GM19043 (cell line): Measurements from ENCODE around the gene RNF208.
"Not testable (repeated sequence)": the region's sequence is repeated elsewhere in the genome, so short reads cannot be mapped to it uniquely, and the experiment has no call there.

Experiments used
- ATAC-seq: cut with Tn5 transposase; IDR thresholded peaks from one replicate; pipeline ENCODE4 v1.9.1; 2021; ENCODE audit warnings: low read depth; ENCODE audit not compliant: unreplicated experiment

RNF208 gene

GRCh38 chr9:137240318-137240840 is 18.3 kb upstream of the RNF208 start:
- ATAC-seq = peak; percentile 9

DNA sequence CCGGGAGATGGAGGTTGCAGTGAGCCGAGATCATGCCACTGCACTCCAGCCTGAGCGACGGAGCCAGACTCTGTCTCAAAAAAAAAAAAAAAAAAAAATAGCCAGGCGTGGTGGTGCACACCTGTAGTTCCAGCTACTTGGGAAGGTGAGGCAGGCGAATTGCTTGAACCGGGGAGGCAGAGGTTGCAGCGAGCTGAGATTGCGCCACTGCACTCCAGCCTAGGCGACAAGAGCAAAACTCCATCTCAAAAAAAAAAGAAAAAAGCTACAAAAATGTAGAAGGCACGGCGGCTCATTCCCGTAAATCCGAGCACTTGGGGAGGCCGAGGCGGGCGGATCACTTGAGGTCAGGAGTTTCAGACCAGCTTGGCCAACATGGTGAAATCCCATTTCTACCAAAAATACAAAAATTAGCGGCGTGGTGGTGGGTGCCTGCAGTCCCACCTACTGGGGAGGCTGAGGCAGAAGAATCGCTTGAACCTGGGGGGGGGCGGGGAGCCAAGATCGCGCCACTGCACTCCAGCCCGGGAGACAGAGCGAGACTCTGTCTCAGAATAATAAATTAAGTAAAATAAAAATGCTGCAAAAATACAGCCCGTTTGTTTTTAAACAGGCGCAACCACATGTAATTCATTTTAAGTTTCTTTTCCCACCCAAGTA is 17.6 kb upstream of the RNF208 start:
- ATAC-seq = not testable (repeated sequence)

DNA sequence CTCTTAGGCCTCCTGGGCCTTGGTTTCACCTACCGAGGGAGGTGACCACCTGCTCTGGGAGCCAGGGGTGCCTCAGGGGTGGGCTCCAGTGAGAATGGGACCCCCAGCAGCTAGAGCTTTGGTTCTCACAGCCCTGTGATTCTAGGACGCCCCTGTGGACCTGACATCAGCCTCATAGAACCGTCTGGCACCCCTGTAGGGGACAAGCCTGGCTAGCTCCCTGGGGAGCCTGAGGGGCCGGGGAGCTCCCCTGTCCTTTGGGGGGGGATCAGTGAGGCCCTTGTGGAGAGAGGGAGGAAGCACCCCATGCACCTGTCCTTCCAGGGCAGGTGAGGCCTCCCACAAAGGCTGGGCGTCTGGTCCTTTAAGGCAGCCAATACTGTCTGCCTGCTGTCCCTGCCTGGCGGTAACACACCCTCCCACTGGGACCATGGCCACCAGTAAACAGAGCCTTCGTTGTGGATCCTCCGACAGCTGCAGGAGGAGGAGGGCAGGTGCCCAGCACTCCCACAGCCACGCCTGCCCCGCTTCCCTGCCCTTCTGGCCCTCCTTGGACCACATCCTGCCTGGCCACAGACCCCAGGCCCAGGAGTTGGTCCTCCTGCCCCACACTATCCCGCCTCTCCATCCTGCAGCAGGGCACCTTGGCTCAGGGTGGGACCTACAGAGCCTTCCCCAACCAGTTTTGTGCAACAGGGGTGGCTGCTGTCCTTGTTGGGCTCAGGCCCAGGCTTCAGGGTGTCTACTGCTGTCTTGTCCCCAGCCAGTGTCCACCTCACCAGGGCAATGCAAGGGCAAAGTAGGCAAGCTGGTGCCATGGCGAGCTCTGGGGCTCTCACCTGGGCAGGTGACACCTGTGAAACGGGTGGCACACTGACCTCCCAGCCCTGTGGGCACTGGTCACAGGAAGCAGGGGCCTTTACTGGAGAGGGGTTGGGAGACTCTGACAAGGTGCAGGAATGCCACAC is 16.0 kb upstream of the RNF208 start:
- ATAC-seq = no peak

DNA sequence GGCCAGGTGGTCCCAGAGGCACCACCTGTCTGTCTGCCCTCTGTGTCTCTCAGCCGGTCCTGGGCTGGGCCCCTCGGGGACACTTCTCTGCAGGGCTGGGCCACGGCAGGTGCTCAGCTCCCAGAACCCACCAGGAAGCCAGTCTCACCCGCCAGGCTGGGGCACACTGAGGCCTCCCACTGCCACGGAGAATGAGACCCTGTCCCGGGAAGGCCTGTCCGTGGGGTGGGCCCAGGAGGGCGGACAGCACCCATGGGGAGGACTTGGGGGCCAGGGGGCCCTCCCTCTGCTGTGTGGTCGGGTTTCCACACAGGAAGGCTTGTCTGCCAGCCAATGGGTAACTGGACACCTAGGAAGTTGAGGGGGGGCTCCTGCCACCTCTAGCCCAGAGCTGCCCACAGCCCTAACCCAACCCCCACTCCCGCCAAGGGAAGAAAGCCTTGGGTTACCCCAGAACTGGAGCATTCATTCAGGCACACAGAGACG is 14.9 kb upstream of the RNF208 start:
- no peak for ATAC-seq

DNA sequence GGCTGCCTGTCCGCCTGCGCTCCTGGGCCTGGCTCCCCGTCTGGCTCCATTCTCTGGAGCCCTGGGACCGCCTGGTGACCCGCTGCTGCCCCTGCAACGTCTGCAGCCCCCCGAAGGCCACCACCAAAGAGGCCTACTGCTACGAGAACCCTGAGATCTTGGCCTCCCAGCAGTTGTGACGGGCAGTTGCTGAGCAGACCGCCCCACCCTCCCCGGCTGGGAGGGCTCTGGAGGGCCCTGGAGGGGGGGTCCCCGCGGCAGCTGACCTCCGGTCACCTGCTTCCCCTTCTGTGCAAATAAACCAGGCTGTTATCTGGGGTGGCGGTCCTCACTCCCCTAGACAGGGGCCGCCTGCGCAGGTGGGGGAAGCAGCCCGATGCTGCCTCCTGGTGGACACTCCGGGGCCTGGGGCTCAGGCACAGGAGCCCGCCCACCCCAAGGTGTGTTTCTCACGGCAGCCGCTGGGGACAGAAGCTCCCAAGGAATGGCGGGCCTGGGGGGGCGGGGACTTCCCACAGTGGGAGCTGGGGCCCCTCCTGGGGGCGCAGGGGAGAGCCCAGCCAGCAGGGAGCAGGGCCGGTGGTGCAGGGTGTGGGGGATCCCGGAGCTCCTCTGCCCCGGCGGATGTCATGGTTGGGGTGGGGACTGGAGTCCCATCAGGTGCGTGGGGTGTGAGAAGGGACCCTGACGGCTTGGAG is 14.3 kb upstream of the RNF208 start:
- ATAC-seq = peak; percentile 25

GRCh38 chr9:137235424-137236237 is 13.6 kb upstream of the RNF208 start:
- no peak for ATAC-seq

- no peak for ATAC-seq
Observed at GRCh38 chr9:137234758-137235423, 12.9 kb upstream of the RNF208 start.

DNA sequence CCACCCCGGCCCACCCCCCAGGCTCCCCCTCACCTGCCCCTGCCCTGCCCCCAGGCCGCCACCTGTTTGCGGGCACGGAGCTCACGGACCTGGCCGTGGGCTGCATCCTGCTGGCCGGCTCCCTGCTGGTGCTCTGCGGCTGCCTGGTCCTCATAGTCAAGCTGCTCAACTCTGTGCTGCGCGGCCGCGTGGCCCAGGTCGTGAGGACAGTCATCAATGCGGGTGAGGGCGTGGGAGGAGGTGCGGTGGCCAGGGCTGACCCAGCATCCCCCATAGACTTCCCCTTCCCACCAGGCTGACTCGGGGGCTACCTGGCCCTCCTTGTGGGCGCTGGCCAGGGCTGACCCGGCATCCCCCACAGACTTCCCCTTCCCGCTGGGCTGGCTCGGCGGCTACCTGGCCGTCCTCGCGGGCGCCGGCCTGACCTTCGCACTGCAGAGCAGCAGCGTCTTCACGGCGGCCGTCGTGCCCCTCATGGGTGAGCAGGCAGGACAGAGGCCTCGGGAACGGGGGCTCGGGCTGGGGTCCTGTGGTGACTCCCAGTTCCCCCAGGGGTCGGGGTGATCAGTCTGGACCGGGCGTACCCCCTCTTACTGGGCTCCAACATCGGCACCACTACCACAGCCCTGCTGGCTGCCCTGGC is 12.1 kb upstream of the RNF208 start:
- no peak for ATAC-seq

- ATAC-seq = no peak
Observed at GRCh38 chr9:137233143-137233980, 11.3 kb upstream of the RNF208 start.

DNA sequence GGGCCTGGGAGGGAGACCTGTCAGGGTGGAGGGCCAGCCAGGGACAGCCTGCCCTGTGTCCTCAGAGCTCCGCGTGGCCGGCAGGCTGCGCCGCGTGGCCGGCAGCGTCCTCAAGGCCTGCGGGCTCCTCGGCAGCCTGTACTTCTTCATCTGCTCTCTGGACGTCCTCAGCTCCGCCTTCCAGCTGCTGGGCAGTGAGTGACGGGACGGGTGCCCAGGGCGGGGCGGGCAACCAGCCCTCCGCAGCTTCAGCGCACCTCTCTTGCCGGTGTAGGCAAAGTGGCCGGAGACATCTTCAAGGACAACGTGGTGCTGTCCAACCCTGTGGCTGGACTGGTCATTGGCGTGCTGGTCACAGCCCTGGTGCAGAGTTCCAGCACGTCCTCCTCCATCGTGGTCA is 10.5 kb upstream of the RNF208 start:
- no peak for ATAC-seq

DNA sequence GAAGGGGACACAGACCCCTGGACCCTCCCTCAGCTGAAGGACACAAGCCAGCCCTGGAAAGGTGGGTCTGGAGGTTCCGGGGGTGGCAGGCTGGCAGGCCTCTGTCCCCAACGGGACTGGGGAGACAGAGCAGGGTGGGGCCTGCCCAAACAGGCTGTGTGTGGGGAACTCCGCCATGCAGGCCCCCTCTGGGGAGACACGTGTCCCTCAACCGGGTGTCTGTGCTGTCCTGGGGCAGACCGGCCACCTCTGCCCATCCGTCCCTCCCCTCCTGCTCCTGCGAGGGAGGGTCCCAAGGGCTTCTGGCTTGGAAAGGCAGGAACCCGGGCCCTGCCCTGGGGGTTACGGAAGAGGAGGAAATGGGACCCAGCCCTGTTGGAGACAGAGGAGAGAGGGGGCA is 10.1 kb upstream of the RNF208 start:
- no peak for ATAC-seq

- ATAC-seq = no peak
Observed at GRCh38 chr9:137231372-137232039, 9.5 kb upstream of the RNF208 start.

- ATAC-seq = no peak
Observed at GRCh38 chr9:137230705-137231371, 8.8 kb upstream of the RNF208 start, which contains the start of gene SLC34A3. Gene SLC34A3, plus strand, starts transcription at chr9:137230901. Its CDS starts 802 bp downstream, at chr9:137231703.

- no peak for ATAC-seq
Observed at GRCh38 chr9:137229903-137230704, 8.1 kb upstream of the RNF208 start.

GRCh38 chr9:137228968-137229896 is 7.2 kb upstream of the RNF208 start:
- no peak for ATAC-seq
